HEK293T (cell line): ENCODE data around the gene ASTN2.

Experiments
- CTCF ChIA-PET: fragments of 350-600 bp; formaldehyde crosslinking; extraction: SDS; loops from one replicate; lab custom pipeline; 2021; ENCODE audit warnings: antibody characterized with exemption, inconsistent platforms; lab: Yijun Ruan, JAX
- POLR2A ChIA-PET: fragments of 350-600 bp; formaldehyde crosslinking; extraction: SDS; loops from one replicate; lab custom pipeline; 2020; ENCODE audit warnings: antibody characterized with exemption, inconsistent platforms; lab: Yijun Ruan, JAX
- DNase-seq: peaks from one replicate; pipeline ENCODE4 v3.0.0; 2012; ENCODE audit warnings: mixed read lengths; ENCODE audit errors: extremely low spot score
- ARNT ChIP-seq: fragments of 450-650 bp; IDR thresholded peaks from 2 replicates; pipeline ENCODE4 v1.6.1; 2017; ENCODE audit warnings: mild to moderate bottlenecking
- BHLHE40 ChIP-seq: fragments of 450-650 bp; IDR thresholded peaks from 2 replicates; pipeline ENCODE4 v1.6.1; 2016; ENCODE audit warnings: mild to moderate bottlenecking, moderate library complexity, borderline replicate concordance
- CTBP1 ChIP-seq: fragments of 450-650 bp; IDR thresholded peaks from 2 replicates; pipeline ENCODE4 v1.6.1; 2016; ENCODE audit warnings: borderline replicate concordance
- ELF4 ChIP-seq: fragments of 450-650 bp; IDR thresholded peaks from 2 replicates; pipeline ENCODE4 v1.6.1; 2017; ENCODE audit warnings: antibody characterized with exemption
- FOXA1 ChIP-seq: fragments of 450-650 bp; IDR thresholded peaks from 2 replicates; pipeline ENCODE4 v1.6.1; 2016; ENCODE audit warnings: mild to moderate bottlenecking
- FOXK2 ChIP-seq: fragments of 450-650 bp; IDR thresholded peaks from 2 replicates; pipeline ENCODE4 v1.6.1; 2016; ENCODE audit warnings: mild to moderate bottlenecking
- FOXM1 ChIP-seq: fragments of 450-650 bp; IDR thresholded peaks from 2 replicates; pipeline ENCODE4 v1.6.1; 2017; ENCODE audit warnings: mild to moderate bottlenecking, borderline replicate concordance
- HDGF ChIP-seq: fragments of 450-650 bp; IDR thresholded peaks from 2 replicates; pipeline ENCODE4 v1.6.1; 2017; ENCODE audit warnings: antibody characterized with exemption, borderline replicate concordance
- L3MBTL2 ChIP-seq: fragments of 450-650 bp; conservative IDR thresholded peaks from 2 replicates; pipeline ENCODE4 v1.6.1; 2016; ENCODE audit warnings: mild to moderate bottlenecking
- LEF1 ChIP-seq: fragments of 450-650 bp; IDR thresholded peaks from 2 replicates; pipeline ENCODE4 v1.6.1; 2017; ENCODE audit warnings: mild to moderate bottlenecking, borderline replicate concordance
- NFRKB ChIP-seq: fragments of 450-650 bp; IDR thresholded peaks from 2 replicates; pipeline ENCODE4 v1.6.1; 2016; ENCODE audit warnings: mild to moderate bottlenecking, moderate library complexity
- PKNOX1 ChIP-seq: fragments of 450-650 bp; IDR thresholded peaks from 2 replicates; pipeline ENCODE4 v1.6.1; 2016
- SP1 ChIP-seq: fragments of 450-650 bp; IDR thresholded peaks from 2 replicates; pipeline ENCODE4 v1.6.1; 2017
- SUZ12 ChIP-seq: fragments of 450-650 bp; IDR thresholded peaks from 2 replicates; pipeline ENCODE4 v1.6.1; 2016; ENCODE audit warnings: mild to moderate bottlenecking
- TARDBP ChIP-seq: fragments of 450-650 bp; IDR thresholded peaks from 2 replicates; pipeline ENCODE4 v1.6.1; 2016
- ZNF384 ChIP-seq: fragments of 450-650 bp; IDR thresholded peaks from 2 replicates; pipeline ENCODE4 v1.6.1; 2016

ASTN2 gene

GRCh38 chr9:116608064-116608463 lies 806.8 kb downstream of the ASTN2 start:
- DNase-seq: no peak
- TF ChIP-seq NFRKB: no peak
- no peak for TF ChIP-seq FOXK2
- TF ChIP-seq TARDBP: no peak
- no peak for TF ChIP-seq ZNF384
- no peak for TF ChIP-seq SUZ12
- TF ChIP-seq HDGF: no peak
- no peak for TF ChIP-seq CTBP1
- TF ChIP-seq ELF4: no peak
- no peak for TF ChIP-seq FOXM1
- no peak for TF ChIP-seq BHLHE40
- no peak for TF ChIP-seq ARNT
- TF ChIP-seq FOXA1: no peak
- no peak for TF ChIP-seq PKNOX1
- TF ChIP-seq SP1: no peak
- TF ChIP-seq LEF1: no peak
- TF ChIP-seq L3MBTL2: no peak
- ChIA-PET CTCF (no interaction called here), POLR2A (no interaction called here)

GRCh38 chr9:116605904-116606341 lies 808.9 kb downstream of the ASTN2 start:
- ChIA-PET POLR2A (no interaction called here), CTCF (no interaction called here)
- no peak for TF ChIP-seq FOXM1
- no peak for TF ChIP-seq TARDBP
- no peak for TF ChIP-seq CTBP1
- TF ChIP-seq PKNOX1: no peak
- no peak for TF ChIP-seq SP1
- TF ChIP-seq BHLHE40: no peak
- TF ChIP-seq ZNF384: no peak
- no peak for TF ChIP-seq LEF1
- TF ChIP-seq L3MBTL2: no peak
- no peak for TF ChIP-seq ARNT
- no peak for TF ChIP-seq FOXA1
- no peak for TF ChIP-seq SUZ12
- TF ChIP-seq FOXK2: no peak
- no peak for TF ChIP-seq NFRKB
- TF ChIP-seq HDGF: no peak
- no peak for TF ChIP-seq ELF4
- no peak for DNase-seq

GRCh38 chr9:116605060-116605459 lies 809.8 kb downstream of the ASTN2 start:
- DNase-seq: no peak
- no peak for TF ChIP-seq FOXM1
- TF ChIP-seq FOXK2: no peak
- no peak for TF ChIP-seq L3MBTL2
- no peak for TF ChIP-seq SUZ12
- no peak for TF ChIP-seq ELF4
- no peak for TF ChIP-seq BHLHE40
- ChIA-PET POLR2A (no interaction called here), CTCF (no interaction called here)

- TF ChIP-seq NFRKB (no peak), SUZ12 (no peak), LEF1 (no peak), PKNOX1 (no peak), TARDBP (no peak), ZNF384 (no peak), FOXM1 (no peak), ARNT (no peak), CTBP1 (no peak), BHLHE40 (no peak), ELF4 (no peak), HDGF (no peak)
- ChIA-PET POLR2A (no interaction called here), CTCF (no interaction called here)
- DNase-seq: no peak
These were observed 810.6 kb downstream of the ASTN2 start for GRCh38 chr9:116604251-116604650.

- no peak for DNase-seq
- CTCF ChIA-PET: no interaction called here
- TF ChIP-seq ARNT: no peak
- no peak for TF ChIP-seq ELF4
- no peak for TF ChIP-seq FOXM1
- POLR2A ChIA-PET: no interaction called here
These were observed 815.4 kb downstream of the ASTN2 start for GRCh38 chr9:116599342-116599884.

GRCh38 chr9:116596646-116597045 lies 818.2 kb downstream of the ASTN2 start:
- ChIA-PET POLR2A (no interaction called here), CTCF (no interaction called here)
- no peak for TF ChIP-seq BHLHE40
- no peak for TF ChIP-seq ELF4
- no peak for TF ChIP-seq CTBP1
- no peak for TF ChIP-seq FOXM1
- DNase-seq: no peak

- no peak for DNase-seq
- no peak for TF ChIP-seq ZNF384
- no peak for TF ChIP-seq FOXM1
- TF ChIP-seq BHLHE40: no peak
- TF ChIP-seq HDGF: no peak
- no peak for TF ChIP-seq LEF1
- TF ChIP-seq ELF4: no peak
- TF ChIP-seq FOXK2: no peak
- no peak for TF ChIP-seq FOXA1
- TF ChIP-seq ARNT: no peak
- TF ChIP-seq CTBP1: no peak
- TF ChIP-seq TARDBP: no peak
- TF ChIP-seq NFRKB: no peak
- TF ChIP-seq SP1: no peak
- TF ChIP-seq L3MBTL2: no peak
- TF ChIP-seq PKNOX1: no peak
- POLR2A ChIA-PET: no interaction called here
- CTCF ChIA-PET: no interaction called here
These were observed 820.3 kb downstream of the ASTN2 start for GRCh38 chr9:116594547-116594946.
